ENCODE measurements around the gene AANAT. TPM values are rescaled to one million over a fixed set of nuclear protein-coding genes. Genes with fewer than 3 reads are reported as not detected.

The AANAT gene
- total and polyA plus RNA-seq, 12 donors: 0.30 to 0.40 TPM; not detected in 10

- H3K27ac ChIP-seq: no peak overlapping the region
- DNase-seq: no peak
- H3K36me3 ChIP-seq (replicated peaks in 1 of 2): peaks cover 0 to 7% of the 10 kb centered on the region in 2 donors
- peaks cover 0 to 3% of the 10 kb centered on the region in 2 donors for H3K4me1 ChIP-seq (replicated peaks in 1 of 2)
- TF ChIP-seq CTCF (IDR thresholded peaks at IDR 0.05) (no peak), POLR2A (IDR thresholded peaks at IDR 0.05) (no peak)
- no peaks in the 10 kb centered on the region for H3K9me3 ChIP-seq (replicated peaks in 1 of 3)
- H3K27me3 ChIP-seq: no peaks in the 10 kb centered on the region
- H3K4me3 ChIP-seq: no peak overlapping the region
- WGBS, 4 donors: 80 to 86% (median 82%) methylated on average over 6 to 13 of the region's 13 CpGs
- intact Hi-C loops (cut with DNase I): loop anchor here in 1 of 2 donors (5.0 kb wide), 1 partner anchor 37 kb away; no protein-coding TSS in a partner anchor
Observed at GRCh38 chr17:76469991-76470739, 2.8 kb downstream of the AANAT start.

GRCh38 chr17:76471498-76472257 lies 4.3 kb downstream of the AANAT start:
- Histone ChIP-seq H3K27ac (no peak overlapping the region), H3K9me3 (replicated peaks in 1 of 3) (no peaks in the 10 kb centered on the region), H3K4me1 (replicated peaks in 1 of 2) (no peaks in the 10 kb centered on the region), H3K36me3 (replicated peaks in 1 of 2) (peaks cover 0 to 7% of the 10 kb centered on the region in 2 donors), H3K27me3 (no peaks in the 10 kb centered on the region), H3K4me3 (no peak overlapping the region)
- TF ChIP-seq POLR2A (IDR thresholded peaks at IDR 0.05) (no peak), CTCF (IDR thresholded peaks at IDR 0.05) (no peak)
- WGBS, 4 donors: 91 to 95% (median 93%) methylated on average over 21 to 35 of the region's 35 CpGs
- no peak for DNase-seq
- intact Hi-C loops (cut with DNase I): no loop called here

GRCh38 chr17:76472258-76472645 lies 4.8 kb downstream of the AANAT start:
- Histone ChIP-seq H3K27ac (no peak overlapping the region), H3K4me1 (replicated peaks in 1 of 2) (no peaks in the 10 kb centered on the region), H3K4me3 (no peak overlapping the region), H3K9me3 (replicated peaks in 1 of 3) (no peaks in the 10 kb centered on the region), H3K27me3 (no peaks in the 10 kb centered on the region), H3K36me3 (replicated peaks in 1 of 2) (peaks cover 0 to 7% of the 10 kb centered on the region in 2 donors)
- no peak for TF ChIP-seq POLR2A (IDR thresholded peaks at IDR 0.05)
- TF ChIP-seq CTCF (IDR thresholded peaks at IDR 0.05): no peak
- 90 to 95% (median 94%) methylated on average over 2 to 15 of the region's 15 CpGs for WGBS, 4 donors
- no peak for DNase-seq
- intact Hi-C loops (cut with DNase I): no loop called here

- Histone ChIP-seq H3K36me3 (replicated peaks in 1 of 2) (peaks cover 0 to 7% of the 10 kb centered on the region in 2 donors), H3K4me3 (no peak overlapping the region), H3K27me3 (no peaks in the 10 kb centered on the region), H3K27ac (no peak overlapping the region), H3K4me1 (replicated peaks in 1 of 2) (no peaks in the 10 kb centered on the region), H3K9me3 (replicated peaks in 1 of 3) (no peaks in the 10 kb centered on the region)
- intact Hi-C loops (cut with DNase I): no loop called here
- WGBS, 4 donors: 86 to 94% (median 92%) methylated on average over 7 to 11 of the region's 11 CpGs
- no peak for DNase-seq
- TF ChIP-seq POLR2A (IDR thresholded peaks at IDR 0.05): no peak
- TF ChIP-seq CTCF (IDR thresholded peaks at IDR 0.05): no peak
Observed at GRCh38 chr17:76472726-76473125, 5.3 kb downstream of the AANAT start.

Measured in adrenal gland (tissue), 12 donors.